T-helper 1 cell treated with Interleukin-12 subunit alpha and Interleukin-12 subunit beta and Interleukin-4 antibody, amounts not matched to agents 30 μg/mL and 1 μg/mL, for 36 hours (primary cell): ENCODE results near the gene THBS1.

Experiments used
- H3K27ac Mint-ChIP-seq: one replicate; pipeline ENCODE4 v1.8.0; 2021; ENCODE audit warnings: mild to moderate bottlenecking, mixed read lengths
- H3K27me3 Mint-ChIP-seq: one replicate; pipeline ENCODE4 v1.8.0; 2021; ENCODE audit warnings: low read depth, mixed read lengths
- H3K36me3 Mint-ChIP-seq: one replicate; pipeline ENCODE4 v1.8.0; 2021; ENCODE audit warnings: low read depth, mixed read lengths
- H3K4me1 Mint-ChIP-seq: one replicate; pipeline ENCODE4 v1.8.0; 2021; ENCODE audit warnings: low read depth, mixed read lengths
- H3K4me3 Mint-ChIP-seq: one replicate; pipeline ENCODE4 v1.8.0; 2021; ENCODE audit warnings: mild to moderate bottlenecking, moderate library complexity, mixed read lengths
- H3K9me3 Mint-ChIP-seq: one replicate; pipeline ENCODE4 v1.8.0; 2021; ENCODE audit warnings: mixed read lengths

THBS1 gene

DNA sequence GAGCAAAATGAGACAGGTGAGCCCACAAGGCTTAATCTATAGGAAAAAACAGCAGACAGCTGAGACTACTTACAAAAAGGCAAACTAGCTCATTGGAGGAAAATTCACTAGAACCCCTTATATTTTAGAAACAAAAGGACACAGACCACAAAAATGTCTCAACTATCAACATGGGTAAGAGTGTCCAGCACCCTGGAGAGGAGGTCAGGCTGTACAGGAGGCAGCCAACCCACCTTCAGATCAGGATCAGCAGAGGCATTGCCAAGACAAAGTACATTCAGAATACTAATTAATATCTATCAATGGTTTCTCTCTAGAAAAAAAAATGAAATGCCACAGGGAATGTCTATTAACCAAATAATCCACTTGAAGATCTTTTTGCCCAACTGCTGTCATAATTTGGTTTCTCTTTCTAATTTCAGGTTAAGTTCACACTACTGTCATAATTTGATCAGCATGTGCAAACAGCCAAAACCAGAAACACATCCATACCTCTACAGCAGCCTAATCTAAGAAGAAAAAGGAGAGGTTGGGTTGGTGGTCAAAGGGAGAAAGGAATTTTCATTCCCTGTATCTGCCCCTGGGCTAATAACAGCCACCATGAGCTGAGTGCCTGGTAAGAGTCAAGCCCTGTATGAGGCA, 26.0 kb upstream of the THBS1 start:
- H3K4me3 Mint-ChIP-seq, result no peak overlapping the region
- no peak overlapping the region for H3K27ac Mint-ChIP-seq
- peaks cover 22% of the 10 kb centered on the region for H3K27me3 Mint-ChIP-seq
- no peaks in the 10 kb centered on the region for H3K4me1 Mint-ChIP-seq
- no peaks in the 10 kb centered on the region for H3K36me3 Mint-ChIP-seq
- H3K9me3 Mint-ChIP-seq, result no peaks in the 10 kb centered on the region

DNA sequence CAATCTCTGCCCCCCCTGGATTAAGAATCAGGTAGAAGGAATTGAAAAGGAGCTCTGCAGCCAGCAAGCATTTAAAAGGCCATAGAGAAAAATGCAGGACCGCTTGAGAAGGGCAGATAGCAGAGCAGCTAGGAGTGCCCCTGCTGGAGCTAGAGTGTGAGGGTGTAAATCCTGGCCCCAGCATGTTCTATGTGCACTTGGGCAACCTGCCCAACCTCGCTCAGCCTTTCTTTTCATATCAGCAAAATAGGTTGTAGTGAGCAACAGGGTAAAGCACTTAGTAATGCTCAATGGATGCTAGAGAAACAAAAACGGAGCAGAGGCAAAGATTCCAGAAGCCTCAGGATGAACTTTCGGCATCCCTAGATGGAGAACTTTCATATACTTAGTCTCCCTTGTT, 25.0 kb upstream of the THBS1 start:
- no peaks in the 10 kb centered on the region for H3K9me3 Mint-ChIP-seq
- no peak overlapping the region for H3K4me3 Mint-ChIP-seq
- no peaks in the 10 kb centered on the region for H3K36me3 Mint-ChIP-seq
- H3K4me1 Mint-ChIP-seq, result no peaks in the 10 kb centered on the region
- H3K27ac Mint-ChIP-seq, result no peak overlapping the region
- peaks cover 22% of the 10 kb centered on the region for H3K27me3 Mint-ChIP-seq

DNA sequence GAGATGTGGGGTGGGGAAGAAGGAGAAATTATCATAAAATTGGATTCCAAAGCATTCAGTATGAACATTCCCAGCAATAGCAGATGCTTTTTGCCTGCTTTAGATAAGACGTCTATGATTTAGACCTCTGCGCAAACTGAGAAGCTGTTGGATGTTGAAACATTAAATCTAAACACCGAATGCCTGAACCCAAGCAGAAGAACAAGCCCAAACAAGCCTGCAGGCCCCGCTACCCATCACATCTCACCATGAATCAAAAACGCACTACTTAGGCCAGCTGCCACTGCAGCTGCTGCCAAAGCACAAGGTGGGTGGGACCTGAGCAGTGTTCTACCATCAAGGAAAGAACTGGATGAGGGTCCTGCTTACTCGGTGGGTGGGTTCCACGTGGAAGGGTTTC, 24.4 kb upstream of the THBS1 start:
- no peak overlapping the region for H3K4me3 Mint-ChIP-seq
- peaks cover 17% of the 10 kb centered on the region for H3K27me3 Mint-ChIP-seq
- no peaks in the 10 kb centered on the region for H3K36me3 Mint-ChIP-seq
- no peak overlapping the region for H3K27ac Mint-ChIP-seq
- no peaks in the 10 kb centered on the region for H3K9me3 Mint-ChIP-seq
- H3K4me1 Mint-ChIP-seq, result no peaks in the 10 kb centered on the region

DNA sequence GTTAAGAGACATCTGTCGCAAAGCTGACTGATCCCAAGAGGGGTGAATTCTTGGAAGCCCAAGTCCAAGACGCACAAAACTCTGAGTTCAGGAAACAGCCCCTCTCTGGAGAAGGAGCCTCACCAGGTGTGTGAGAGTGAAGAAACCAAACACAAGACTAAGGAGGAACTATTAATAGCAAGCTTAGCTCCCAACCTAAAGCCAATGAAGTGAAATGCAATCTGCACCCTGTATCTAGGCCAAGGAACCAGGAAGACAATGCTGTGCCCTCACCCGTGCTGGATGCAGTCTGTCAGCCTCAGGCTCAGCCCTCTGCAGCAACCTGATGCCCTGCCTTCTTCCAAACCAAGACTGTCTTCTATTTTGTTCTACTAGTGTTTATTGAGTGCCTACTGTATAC, 22.5 kb upstream of the THBS1 start:
- Mint-ChIP-seq H3K27ac (no peak overlapping the region), H3K4me1 (no peaks in the 10 kb centered on the region), H3K36me3 (no peaks in the 10 kb centered on the region), H3K4me3 (no peak overlapping the region), H3K27me3 (peaks cover 16% of the 10 kb centered on the region), H3K9me3 (no peaks in the 10 kb centered on the region)

DNA sequence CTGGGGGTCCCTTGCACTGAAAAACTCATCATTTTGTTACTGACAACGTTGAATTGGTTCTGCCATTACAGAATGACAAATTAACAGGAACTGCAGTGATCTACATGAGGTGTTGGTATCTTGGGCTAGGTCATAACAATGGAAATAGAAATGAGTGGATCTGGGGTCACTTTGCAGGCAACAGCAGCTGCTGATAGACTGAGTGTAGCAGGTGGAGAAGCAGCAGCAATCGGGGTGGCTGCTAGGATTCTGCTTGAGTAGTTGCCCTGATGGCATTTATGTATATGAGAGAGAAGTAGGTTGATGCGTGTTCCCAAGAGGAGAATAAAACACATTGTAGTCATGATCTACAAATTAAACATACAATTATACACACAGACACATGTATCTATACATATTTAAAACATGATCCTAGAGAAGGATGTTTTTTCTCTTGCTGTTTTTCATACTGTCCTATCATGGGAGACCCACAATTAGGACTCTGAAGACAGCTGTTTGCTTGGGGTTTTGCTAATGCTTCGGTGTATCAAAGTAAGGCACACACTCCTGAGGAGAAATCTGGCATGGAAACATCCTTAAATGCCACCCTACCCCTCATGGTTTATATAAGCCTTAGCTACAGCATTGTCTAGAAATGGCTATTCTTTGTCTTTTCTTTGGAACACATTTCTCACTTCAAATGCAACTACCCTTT, 15.8 kb upstream of the THBS1 start:
- Mint-ChIP-seq H3K27me3 (peaks cover 17% of the 10 kb centered on the region), H3K9me3 (no peaks in the 10 kb centered on the region), H3K36me3 (no peaks in the 10 kb centered on the region), H3K4me3 (no peak overlapping the region), H3K4me1 (no peaks in the 10 kb centered on the region), H3K27ac (no peak overlapping the region)

DNA sequence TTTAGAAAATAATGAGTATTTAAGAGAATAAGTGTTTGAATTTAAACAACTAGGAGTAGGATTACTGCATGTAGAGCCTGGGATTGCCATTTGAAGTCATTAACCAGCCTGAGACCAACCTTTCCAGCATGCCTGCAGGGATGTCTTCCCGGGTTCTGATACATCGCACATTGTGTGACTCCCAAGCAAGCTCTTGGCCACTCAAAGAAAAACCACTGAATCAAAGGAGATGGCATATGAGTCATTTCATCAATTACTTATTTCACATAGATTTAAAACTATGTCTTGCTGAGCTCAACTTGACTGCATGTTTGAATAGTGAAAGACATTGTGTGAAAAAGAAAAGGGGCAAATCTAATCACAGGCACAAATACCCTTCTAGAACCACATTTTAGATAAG, 15.0 kb upstream of the THBS1 start:
- no peak overlapping the region for H3K4me3 Mint-ChIP-seq
- H3K4me1 Mint-ChIP-seq, result no peaks in the 10 kb centered on the region
- peaks cover 23% of the 10 kb centered on the region for H3K27me3 Mint-ChIP-seq
- no peak overlapping the region for H3K27ac Mint-ChIP-seq
- H3K9me3 Mint-ChIP-seq, result no peaks in the 10 kb centered on the region
- no peaks in the 10 kb centered on the region for H3K36me3 Mint-ChIP-seq

DNA sequence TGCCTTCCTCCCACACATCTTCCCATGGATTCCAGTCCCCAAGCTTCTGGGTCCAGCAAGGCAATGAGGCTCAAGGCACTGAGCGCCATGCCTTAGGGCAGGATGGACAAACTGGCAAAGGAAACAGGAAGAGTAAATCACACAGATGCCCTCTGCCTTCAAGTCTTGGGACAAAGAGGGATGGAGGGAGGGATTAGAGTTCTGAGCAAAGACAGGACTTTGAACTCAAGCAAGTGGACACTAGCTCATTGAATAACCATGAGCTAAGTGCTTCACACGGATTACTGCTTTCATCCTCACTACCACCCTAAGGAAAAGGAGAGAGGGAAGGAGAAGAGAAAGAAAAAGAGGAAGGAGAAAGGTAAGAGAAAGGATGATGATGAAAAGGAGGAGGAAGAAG, 7.6 kb upstream of the THBS1 start:
- Mint-ChIP-seq H3K4me3 (no peak overlapping the region), H3K9me3 (no peaks in the 10 kb centered on the region), H3K4me1 (no peaks in the 10 kb centered on the region), H3K27me3 (peaks cover 53% of the 10 kb centered on the region), H3K36me3 (no peaks in the 10 kb centered on the region), H3K27ac (no peak overlapping the region)

DNA sequence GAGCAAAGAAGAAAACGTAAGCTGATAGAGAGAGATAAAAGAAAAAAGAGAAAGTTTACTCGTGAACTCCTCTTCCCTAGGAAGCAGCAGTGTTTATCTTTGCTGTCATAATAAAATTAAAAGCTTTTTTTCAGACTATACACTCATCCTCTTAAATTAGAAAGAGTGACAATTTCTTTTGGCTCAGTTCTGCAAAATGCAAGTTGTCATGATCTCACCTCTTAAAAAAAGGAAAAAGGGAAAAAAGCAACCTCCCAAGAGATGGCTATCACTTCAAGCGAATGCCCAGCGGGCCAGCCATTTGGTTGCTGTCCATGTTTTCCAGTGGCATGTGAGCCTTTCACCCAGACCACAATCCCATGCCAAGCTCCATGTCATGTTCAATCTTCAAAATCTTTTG, 7.0 kb upstream of the THBS1 start:
- H3K4me1 Mint-ChIP-seq, result no peaks in the 10 kb centered on the region
- no peak overlapping the region for H3K27ac Mint-ChIP-seq
- peaks cover 58% of the 10 kb centered on the region for H3K27me3 Mint-ChIP-seq
- no peak overlapping the region for H3K4me3 Mint-ChIP-seq
- H3K9me3 Mint-ChIP-seq, result no peaks in the 10 kb centered on the region
- H3K36me3 Mint-ChIP-seq, result no peaks in the 10 kb centered on the region

DNA sequence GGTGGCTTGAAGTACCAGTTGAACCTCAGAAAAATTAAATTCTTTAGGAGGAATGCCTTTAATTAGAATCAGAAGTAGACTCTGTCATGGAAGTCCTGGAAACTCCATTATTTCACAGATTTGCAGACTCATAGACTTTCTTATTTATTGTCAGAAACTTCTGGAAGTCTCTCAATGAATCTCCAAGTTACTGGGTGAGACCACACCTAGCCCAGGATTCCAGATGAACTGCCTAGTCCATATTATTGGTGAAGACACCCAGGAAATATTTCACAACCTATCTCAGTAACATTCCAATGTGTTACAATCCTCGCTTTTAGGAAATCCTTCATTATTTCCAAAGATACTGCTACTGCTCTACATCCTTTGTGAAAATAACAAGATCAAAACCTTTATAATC, 6.5 kb upstream of the THBS1 start:
- Mint-ChIP-seq H3K4me1 (no peaks in the 10 kb centered on the region), H3K9me3 (no peaks in the 10 kb centered on the region), H3K36me3 (no peaks in the 10 kb centered on the region), H3K27ac (no peak overlapping the region), H3K27me3 (peaks cover 62% of the 10 kb centered on the region), H3K4me3 (no peak overlapping the region)

DNA sequence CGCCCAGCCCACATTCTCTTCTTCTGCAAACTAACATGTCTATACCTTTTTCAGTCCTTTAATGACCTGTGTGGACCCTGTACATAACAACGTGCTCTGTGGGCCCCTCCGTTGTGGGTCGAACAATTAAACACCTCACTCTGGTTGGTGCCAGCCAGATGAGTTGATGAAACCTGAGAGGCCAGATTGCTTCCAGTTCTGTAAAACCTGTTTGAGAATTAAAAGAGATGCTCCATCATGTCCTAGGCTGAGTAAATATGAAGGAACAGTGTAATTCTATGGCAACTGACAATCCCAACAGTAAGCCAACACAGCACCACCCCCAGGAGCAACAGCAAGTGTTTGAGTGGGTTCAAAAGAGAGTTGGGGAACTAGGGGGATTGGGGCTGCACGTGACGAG, 5.7 kb upstream of the THBS1 start:
- no peaks in the 10 kb centered on the region for H3K9me3 Mint-ChIP-seq
- no peak overlapping the region for H3K27ac Mint-ChIP-seq
- no peak overlapping the region for H3K4me3 Mint-ChIP-seq
- H3K36me3 Mint-ChIP-seq, result no peaks in the 10 kb centered on the region
- H3K4me1 Mint-ChIP-seq, result peaks cover 6% of the 10 kb centered on the region
- H3K27me3 Mint-ChIP-seq, result peaks cover 60% of the 10 kb centered on the region

DNA sequence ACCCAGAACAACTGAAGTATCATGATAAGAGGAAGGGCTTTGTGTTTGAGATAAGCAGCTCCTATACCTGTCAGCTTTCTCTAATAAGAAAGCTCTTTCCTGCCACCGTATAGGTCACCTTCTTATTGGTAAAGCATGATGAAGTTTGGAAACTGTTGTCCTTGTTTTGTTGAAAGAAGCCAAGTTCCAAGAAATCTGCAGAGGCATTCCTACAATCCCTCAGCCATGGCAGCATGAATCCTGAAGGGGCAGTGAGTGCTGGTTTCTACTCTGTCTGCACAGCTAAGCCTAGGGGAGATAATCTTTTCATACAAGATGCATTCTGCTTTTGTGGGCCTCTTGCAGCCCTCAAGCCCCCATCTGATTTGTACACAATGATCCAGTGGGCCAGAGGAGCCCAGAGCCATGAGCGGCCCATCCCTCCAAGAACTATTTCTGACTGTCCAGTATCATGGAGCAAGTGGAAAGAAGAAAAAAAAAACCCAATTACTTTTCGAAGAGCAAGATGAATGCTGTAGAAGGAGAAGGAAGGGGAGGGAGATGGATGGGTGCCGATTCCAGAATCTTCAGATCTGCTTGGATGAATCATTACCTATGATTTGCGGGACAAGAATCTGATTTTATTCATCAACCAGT, 1.9 kb upstream of the THBS1 start:
- peaks cover 64% of the 10 kb centered on the region for H3K27me3 Mint-ChIP-seq
- H3K4me3 Mint-ChIP-seq, result peak overlapping the region; percentile 41
- H3K36me3 Mint-ChIP-seq, result no peaks in the 10 kb centered on the region
- peaks cover 15% of the 10 kb centered on the region for H3K4me1 Mint-ChIP-seq
- no peaks in the 10 kb centered on the region for H3K9me3 Mint-ChIP-seq
- no peak overlapping the region for H3K27ac Mint-ChIP-seq

DNA sequence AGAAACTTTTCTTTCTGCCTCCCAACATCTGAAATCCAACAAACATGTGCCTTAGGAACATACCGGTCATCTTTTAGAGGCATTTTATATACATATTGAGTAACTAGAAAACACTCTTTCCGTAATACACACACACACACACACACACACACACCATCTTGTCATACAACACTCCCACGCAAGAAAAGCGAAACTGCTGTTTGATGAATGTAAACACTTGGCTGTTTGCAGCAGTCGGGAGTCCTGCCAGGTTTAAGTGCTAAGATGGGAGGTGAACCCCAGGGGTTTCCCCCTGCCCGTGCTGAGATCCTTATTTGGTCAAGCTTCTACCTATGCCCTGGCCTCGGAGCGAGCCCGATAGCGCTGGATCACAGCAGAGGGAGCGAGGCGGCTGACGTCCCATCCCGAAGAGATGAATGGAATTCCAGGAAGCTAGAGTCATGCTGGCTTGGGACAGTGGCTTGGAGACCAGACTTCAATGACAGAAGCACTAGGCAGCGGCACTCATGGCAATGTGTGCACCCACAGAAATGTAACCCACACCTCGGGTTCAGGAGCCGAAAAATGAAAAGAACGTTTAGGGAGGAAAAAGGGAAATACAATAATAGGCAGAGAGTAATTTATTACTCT, 1.3 kb upstream of the THBS1 start:
- H3K9me3 Mint-ChIP-seq, result no peaks in the 10 kb centered on the region
- peaks cover 15% of the 10 kb centered on the region for H3K4me1 Mint-ChIP-seq
- H3K27me3 Mint-ChIP-seq, result peaks cover 59% of the 10 kb centered on the region
- no peaks in the 10 kb centered on the region for H3K36me3 Mint-ChIP-seq
- H3K27ac Mint-ChIP-seq, result no peak overlapping the region
- H3K4me3 Mint-ChIP-seq, result peak overlapping the region; percentile 58

DNA sequence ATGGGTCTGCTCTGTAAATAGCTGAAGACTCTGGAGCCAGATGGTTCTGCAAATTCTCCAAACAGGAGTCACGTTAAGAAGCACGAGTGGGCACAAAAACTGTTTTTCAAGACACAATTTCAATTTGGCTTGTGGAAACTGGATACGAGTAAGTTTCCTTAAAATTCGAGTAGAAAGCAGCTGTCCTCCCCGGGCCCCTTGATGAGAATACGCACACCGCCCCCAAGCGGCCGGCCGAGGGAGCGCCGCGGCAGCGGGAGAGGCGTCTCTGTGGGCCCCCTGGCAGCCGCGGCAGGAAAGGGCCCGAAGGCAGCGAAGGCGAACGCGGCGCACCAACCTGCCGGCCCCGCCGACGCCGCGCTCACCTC, 778 bp upstream of the THBS1 start:
- no peaks in the 10 kb centered on the region for H3K9me3 Mint-ChIP-seq
- no peaks in the 10 kb centered on the region for H3K36me3 Mint-ChIP-seq
- peaks cover 17% of the 10 kb centered on the region for H3K4me1 Mint-ChIP-seq
- peaks cover 59% of the 10 kb centered on the region for H3K27me3 Mint-ChIP-seq
- H3K4me3 Mint-ChIP-seq, result peak overlapping the region; percentile 58
- no peak overlapping the region for H3K27ac Mint-ChIP-seq

DNA sequence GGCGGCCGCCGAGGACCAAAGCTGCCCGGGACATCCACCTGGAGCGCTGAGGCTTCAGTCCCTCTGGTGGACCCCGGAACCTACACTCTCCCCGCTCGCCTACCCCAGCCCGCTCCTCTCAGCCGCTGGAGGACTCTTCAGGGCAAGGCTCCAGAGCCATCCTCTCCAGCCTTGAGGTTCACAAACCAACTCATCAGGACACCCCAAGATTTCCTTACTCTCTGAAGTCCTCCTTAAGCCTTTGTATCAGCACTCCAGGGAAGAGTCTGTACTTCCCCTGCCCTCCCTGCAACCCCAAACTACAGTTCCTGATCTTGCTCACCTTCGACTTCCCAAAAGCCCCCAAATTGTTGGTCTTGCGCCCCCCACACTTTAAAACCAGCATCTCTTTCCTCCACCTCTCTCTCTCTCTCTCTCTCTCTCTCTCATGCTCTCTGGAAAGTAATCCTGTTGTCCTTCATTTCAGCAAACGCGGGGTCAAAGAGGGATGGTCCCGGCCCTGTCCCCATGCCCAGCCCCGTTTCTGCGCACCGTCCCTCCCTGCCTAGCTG, 438 bp downstream of the THBS1 start:
- peaks cover 24% of the 10 kb centered on the region for H3K4me1 Mint-ChIP-seq
- H3K27ac Mint-ChIP-seq, result peak overlapping the region; percentile 18
- peak overlapping the region; percentile 71 for H3K4me3 Mint-ChIP-seq
- peaks cover 58% of the 10 kb centered on the region for H3K27me3 Mint-ChIP-seq
- H3K9me3 Mint-ChIP-seq, result no peaks in the 10 kb centered on the region
- no peaks in the 10 kb centered on the region for H3K36me3 Mint-ChIP-seq
